Left cardiac atrium (tissue), 4 donors: Measurements from ENCODE around the gene TFB1M. TPM values are rescaled to one million over a fixed set of nuclear protein-coding genes. Genes with fewer than 3 reads are reported as not detected.
"Not testable (repeated sequence)": the region's sequence is repeated elsewhere in the genome, so short reads cannot be mapped to it uniquely, and the experiment has no call there.

Experiments
- ATAC-seq, 2 donors: fragments of 200-7000 bp; cut with Tn5 transposase; one replicate each; pipeline ENCODE4 v1.9.1; 2020; ENCODE audit warnings: mild to moderate bottlenecking in 2 of 2, moderate library complexity in 2 of 2
- DNase-seq: peaks from one replicate; pipeline ENCODE4 v3.0.0-alpha.2; 2020
- intact Hi-C, 2 donors: fragments of 100-400 bp; cut with DNase I; formaldehyde crosslinking; loops; one replicate each; pipeline versions ENCODE4 v1.14.1 to v1.15.1; 2022 to 2023
- total RNA-seq, 2 donors: library from RNA; stranded (reverse); fragmentation: NEBNext Ultra II Directional; extraction: Animal tissue kit (Norgen Biotek cat#: 25700); gene quantifications; one replicate each; pipeline ENCODE4 v1.2.1, GENCODE V29; 2021
- donor health status: DM: no; HTN: yes; CAD: no.
- donor health status: DM: no; HTN: yes; CAD: no; lungs with severe emphysema.
- donor health status: DM: yes; HTN: yes; CAD: no.
- donor health status: Dilated cardiomyopathy.

Gene TFB1M
- total RNA-seq, 2 donors from 2014 or later, result 13.9 to 15.6 TPM

GRCh38 chr6:155270561-155271091, 43.7 kb downstream of the TFB1M start:
- ATAC-seq, result no peak
- intact Hi-C loops, result no loop called here
- DNase-seq, result no peak

DNA sequence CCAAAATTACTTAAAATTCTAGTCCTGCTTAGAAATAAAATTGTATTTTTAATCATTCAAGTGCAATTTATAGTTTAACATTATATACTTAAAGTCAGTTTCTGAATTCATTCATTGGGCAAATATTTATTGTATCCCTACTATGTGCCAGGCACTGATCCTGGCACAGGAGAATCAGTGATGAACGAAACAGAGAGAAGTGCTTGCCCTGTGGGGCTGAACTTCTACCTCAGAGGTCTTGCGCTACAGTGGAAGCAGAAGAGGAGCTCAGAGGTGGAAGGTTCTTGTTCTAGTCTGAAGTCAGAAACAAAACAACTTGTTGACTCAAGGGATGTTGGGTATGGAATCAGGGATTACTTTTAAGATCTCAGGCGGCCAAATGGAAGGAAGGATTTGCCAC, 44.5 kb downstream of the TFB1M start:
- ATAC-seq (no peak), DNase-seq (no peak)
- intact Hi-C loops, result no loop called here

DNA sequence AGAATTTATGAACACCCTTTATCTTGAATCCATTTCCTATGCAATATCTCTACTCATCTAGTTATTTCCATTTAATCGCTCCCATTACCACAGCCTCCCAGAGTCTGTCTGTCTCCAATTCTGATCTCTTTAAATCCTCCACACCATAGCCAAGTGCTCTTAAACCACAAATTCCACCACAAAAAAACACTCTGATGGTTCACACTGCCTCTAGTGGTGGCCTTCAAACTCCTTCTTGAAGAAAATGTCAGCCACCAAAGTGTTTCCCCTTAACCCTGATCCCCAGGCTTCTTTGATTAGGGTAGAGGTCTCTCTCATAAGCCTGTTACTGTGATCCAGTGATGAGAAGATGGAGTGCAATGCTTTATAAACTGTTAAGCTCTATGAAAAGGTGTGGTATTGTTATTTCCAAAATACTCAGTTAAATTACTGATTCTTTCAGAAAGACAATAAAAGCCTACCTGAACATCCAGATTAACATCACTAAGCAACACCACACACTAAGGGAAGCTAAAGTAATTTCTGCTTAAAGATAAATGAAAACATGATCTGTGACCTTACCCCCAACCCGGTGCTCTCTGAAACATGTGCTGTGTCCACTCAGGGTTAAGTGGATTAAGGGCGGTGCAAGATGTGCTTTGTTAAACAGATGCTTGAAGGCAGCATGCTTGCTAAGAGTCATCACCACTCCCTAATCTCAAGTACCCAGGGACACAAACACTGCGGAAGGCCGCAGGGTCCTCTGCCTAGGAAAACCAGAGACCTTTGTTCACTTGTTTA, 46.0 kb downstream of the TFB1M start:
- DNase-seq, intact Hi-C loops: not testable (repeated sequence)
- peak in 1 of 2 donors; percentile 14 for ATAC-seq

DNA sequence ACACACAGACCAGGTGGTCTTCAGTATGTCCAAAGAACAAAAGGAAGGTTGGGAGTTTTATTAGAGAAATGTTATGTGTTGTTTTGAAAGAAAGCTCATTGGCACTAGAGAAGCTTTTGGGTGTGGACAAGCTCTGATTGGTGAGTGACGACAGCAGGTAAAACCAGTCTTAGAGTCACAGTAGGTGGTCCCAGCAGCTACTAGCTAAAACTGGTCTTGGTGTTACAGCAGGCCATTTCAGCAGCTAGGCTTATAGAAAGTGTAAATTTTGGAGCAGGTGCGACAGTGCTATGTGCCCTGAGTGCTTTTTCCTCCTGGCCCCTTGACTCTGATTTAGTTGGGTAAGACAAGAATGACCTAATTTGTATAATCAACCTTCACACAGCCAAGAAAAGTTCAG, 46.9 kb downstream of the TFB1M start:
- DNase-seq (no peak), ATAC-seq (no peak)
- intact Hi-C loops, result no loop called here

DNA sequence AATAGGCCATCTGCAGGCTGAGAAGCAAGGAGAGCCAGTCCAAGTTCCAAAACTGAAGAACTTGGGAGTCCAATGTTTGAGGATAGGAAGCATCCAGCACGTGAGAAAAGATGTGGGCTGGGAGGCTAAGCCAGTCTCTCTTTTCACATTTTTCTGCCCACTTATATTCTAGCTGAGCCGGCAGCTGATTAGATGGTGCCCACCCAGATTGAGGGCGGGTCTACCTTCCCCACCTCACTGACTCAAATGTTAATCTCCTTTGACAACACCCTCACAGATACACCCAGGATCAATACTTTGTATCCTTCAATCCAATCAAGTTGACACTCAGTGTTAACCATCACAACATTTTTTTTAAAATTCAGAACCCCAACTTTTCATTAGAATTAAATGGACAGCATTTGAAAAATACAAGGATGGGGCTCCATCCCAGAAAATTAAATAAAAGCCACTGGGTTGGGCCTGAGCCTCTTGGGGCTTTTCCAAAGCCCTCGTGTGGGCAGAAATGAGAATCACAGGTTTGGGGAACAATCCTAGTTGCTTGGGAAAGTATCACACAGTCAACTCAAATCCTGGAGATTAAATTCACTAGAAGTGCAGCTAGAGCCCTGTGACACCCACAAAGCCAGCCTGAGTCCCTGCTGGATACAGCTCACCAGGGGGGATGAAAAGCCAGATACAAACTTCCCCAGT, 48.3 kb downstream of the TFB1M start:
- no peak for ATAC-seq
- DNase-seq, result no peak

DNA sequence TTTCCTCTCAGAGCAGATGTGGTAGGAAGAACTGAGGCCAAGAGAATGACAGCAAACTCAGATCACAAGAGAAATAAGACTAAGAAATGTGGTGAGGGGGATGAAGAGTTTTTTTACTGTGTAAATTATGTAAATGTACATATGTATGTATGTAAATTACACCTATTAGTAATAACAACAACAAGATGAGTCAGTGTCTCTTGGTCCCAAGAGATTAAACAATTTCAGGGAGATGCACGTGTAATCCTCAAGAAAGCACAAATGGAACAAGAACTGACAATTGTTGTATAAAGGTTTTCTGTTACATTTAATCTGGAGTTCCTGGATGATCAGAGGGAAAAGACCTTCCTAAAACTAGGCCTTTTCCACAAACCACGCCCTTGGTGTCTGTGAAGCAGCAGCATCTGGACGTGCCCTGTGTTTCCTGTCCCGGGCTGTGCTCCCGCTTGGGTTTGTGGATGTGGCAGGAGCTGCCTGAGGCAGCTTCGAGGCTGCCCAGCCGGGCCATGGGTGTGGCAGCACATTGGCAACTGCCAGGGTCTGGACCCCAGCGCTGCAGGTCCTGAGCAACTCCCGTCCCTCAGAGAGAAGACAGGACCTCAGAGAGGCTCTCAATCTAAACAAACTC, 49.5 kb downstream of the TFB1M start:
- ATAC-seq, result no peak
- intact Hi-C loops, result no loop called here

More for the DNA sequence above, 48.3 kb downstream of the TFB1M start:
- intact Hi-C loops, result no loop called here

DNA sequence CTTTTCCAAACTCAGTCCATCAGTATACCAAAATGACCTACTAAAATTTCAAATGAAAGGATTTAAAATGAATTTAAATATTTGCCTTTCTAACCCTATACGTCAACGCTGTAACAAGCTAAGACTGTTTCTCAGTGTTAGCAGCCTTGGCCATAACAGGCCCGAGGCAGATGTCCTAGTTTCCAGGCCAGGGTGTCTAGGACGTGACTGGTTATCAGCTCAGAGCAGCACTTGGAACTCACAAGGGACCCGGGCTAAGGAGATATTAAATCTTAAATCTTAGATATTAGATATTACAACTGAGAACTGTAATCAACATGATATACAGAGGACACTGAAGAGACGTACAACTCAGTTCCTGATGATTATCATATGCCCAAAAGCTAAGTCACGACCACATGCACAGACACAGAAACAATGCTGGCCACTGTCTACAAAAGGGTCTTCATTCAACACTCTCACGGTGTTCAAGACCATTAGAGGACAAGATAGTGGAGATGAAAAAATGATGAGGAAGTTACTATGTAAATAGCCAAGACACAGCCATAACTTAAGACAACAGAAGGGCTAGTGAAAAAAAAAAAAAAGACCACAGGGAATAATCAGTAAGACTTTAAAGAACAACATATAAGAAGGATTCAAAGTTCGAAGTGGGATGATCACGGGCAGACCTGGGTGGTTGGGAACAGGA, 50.8 kb downstream of the TFB1M start, which contains the start of gene CLDN20:
Gene CLDN20 (plus strand): TSS at position 641 of the 691 bp plus-strand sequence. CDS start 11,707 bp downstream, outside the sequence.
- no peak for DNase-seq
- ATAC-seq, result peak in 1 of 2 donors; percentile 58
- intact Hi-C loops, result no loop called here

More for the DNA sequence above, 49.5 kb downstream of the TFB1M start:
- peak; percentile 24 for DNase-seq

- no peak for ATAC-seq
- intact Hi-C loops, result no loop called here
- no peak for DNase-seq
Measured at GRCh38 chr6:155262655-155263054, 51.6 kb downstream of the TFB1M start.

DNA sequence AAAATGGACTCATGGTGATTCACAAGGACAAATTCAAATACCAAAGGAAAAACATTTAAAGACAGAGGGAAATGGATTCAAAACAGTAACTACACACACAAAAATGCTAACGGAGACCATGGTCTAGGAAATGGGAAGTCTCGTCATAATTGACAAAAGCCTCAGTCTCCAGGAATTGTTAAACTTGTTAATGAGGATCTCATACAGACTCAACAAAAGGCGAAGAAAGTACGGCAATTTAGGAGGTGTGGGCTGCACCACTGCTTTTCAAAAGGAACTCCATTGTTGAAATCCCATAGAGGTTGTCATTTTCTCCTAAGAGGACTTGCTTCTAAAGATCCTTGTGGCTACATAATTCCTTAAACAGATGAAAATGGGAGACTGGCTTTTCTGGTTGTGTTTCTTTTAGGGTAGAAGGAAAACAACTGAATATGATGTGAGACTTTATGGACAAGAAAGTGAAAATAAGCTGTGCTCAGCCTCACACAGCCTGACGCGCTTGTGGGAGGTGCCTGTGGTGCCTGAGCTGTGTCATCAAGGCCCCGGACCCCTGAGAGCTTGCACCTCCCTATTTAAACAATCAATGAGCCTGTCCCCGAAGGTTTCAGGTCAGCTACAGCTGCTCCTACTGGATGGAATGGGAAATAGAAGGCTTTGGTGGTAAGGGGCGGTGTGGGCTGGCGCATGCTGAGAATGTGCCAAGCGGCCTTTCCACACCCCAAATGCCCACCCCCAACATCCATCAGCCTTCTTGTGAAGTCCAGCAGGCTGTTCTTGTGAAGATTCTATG, 53.0 kb downstream of the TFB1M start:
- DNase-seq (no peak), ATAC-seq (no peak)
- intact Hi-C loops, result no loop called here

DNA sequence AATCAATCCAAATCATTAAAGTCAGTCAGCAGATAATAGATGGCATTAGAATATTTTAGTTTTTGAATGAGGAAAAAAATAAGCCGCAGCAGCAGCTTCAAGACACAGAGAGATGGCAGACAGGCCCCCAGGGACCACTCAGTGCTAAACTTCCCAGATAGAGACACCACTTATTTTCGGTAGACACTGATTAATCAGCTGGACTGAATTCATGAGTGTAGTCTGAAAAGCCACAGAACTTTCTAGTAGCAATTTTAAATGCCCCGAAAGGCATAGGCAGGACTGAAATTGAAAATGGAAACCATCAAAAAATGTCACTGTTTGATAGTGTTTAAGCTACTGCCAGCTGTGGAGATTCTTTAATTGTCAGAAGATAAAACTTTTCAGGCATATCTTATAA, 53.6 kb downstream of the TFB1M start:
- DNase-seq (no peak), ATAC-seq (no peak)
- intact Hi-C loops, result no loop called here

GRCh38 chr6:155259897-155260296, 54.4 kb downstream of the TFB1M start:
- no peak for ATAC-seq
- intact Hi-C loops, result no loop called here

DNA sequence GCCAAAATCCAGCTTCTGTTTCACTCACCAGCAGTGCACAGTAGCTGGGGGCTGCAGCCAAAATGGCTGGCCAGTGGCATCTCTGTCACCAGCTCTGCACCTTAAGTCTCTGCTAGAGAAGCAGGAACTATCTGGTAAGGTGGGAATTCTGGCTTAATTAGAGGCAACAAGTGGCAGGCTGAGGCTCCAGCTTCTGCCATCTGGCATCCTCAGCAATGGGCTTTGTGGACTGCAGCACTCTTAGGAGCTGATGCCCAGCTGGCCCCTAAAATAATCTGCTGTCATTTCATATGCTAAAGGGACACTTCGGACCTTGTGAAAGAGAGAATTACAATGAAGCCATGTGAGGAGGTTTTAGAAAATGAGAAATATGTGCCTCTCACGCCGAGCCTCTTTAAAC, 55.1 kb downstream of the TFB1M start:
- DNase-seq, result no peak
- ATAC-seq, result no peak
- intact Hi-C loops, result no loop called here

More at GRCh38 chr6:155259897-155260296, 54.4 kb downstream of the TFB1M start:
- DNase-seq, result no peak

DNA sequence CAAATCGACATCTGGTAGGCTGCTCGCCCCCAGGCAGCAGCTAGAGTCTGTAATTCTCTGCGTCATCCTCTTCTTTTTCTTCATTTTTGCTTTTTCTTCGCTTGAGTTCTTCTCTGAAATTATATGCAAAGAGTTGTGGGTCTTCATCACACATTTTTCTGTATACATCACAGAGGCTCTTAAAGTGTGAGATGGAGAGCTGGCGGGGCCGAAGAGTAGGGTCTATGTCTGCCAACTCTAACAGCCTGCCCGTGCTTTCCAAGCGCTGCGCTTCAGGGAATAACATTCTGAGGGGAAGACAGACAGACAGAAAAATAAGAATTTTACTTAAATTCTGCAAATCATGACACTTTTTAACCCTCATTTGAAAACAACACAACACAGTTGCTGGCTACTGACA, 56.5 kb downstream of the TFB1M start:
- intact Hi-C loops, result no loop called here
- no peak for ATAC-seq
- no peak for DNase-seq

DNA sequence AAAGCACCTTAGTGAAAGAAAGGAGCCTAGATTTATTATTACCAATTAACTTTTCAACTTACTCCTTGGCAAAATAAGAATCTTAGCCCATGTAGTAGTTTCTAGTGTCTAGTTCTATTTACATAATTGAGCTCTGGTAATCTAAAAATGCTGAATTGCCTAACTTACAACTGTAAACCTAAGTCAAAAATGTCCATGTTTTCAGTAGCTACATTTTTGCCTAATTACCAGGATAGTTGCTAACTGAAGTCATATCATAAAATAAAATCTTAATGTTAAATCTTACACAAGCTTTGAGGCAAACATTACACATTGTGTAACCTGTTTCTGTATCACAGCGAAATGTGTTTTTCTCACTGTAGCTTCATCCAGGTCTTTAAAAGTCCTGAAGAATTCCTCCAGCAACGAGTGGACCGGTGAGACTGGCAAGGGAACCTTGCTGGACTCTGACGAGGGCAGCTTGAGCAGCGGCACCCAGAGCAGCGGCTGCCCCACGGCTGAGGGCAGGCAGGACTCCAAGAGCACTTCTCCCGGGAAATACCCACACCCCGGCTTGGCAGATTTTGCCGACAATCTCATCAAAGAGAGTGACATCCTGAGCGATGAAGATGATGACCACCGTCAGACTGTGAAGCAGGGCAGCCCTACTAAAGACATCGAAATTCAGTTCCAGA, 58.0 kb downstream of the TFB1M start:
- DNase-seq (no peak), ATAC-seq (no peak)
- intact Hi-C loops, result no loop called here

- DNase-seq (no peak), ATAC-seq (no peak)
- intact Hi-C loops, result no loop called here
Measured at GRCh38 chr6:155254139-155254538, 60.1 kb downstream of the TFB1M start.

GRCh38 chr6:155253337-155253736, 60.9 kb downstream of the TFB1M start:
- DNase-seq (no peak), ATAC-seq (no peak)
- intact Hi-C loops, result no loop called here

DNA sequence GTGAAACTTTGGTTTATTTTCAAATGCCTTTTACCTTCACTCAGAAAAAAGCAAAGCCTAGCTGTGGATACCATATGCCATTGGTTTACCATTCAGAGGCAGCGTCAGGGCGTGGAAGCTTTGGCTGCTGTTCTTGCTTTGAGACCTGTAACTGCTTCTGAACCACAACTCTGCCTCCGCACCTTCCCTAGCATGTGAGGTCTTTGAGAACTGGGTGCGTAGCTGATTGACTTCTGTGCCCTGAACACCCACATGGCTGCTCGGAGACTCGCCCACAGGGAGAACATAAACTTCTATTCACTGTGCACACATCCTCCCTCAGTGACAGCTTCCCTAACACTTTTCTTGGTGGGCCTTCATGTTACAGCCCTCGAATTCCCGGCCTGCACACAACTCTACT, 61.7 kb downstream of the TFB1M start:
- ATAC-seq (no peak), DNase-seq (no peak)
- intact Hi-C loops, result no loop called here
